Caco-2 (cell line): ENCODE data around the gene KRTAP4-11. TPM values are rescaled to one million over a fixed set of nuclear protein-coding genes. Genes with fewer than 3 reads are reported as not detected.

Experiments used
- BruUV-seq: library from RNA; stranded (reverse); fragments of 400-500 nt; replicated peaks from 2 replicates; lab custom pipeline; 2021; lab: Mats Ljungman, UMichigan
- CTCF ChIA-PET: fragments of 300-600 bp; sonication (Branson Sonifier 250); formaldehyde crosslinking; loops from one replicate; lab custom pipeline; 2022; ENCODE audit warnings: antibody characterized with exemption; lab: Charles Lee
- POLR2A ChIA-PET: fragments of 300-600 bp; sonication (Branson Sonifier 250); formaldehyde crosslinking; loops from one replicate; lab custom pipeline; 2022; ENCODE audit warnings: antibody characterized with exemption; lab: Charles Lee
- DNase-seq, 2 experiments: peaks; one replicate each; pipeline versions ENCODE4 v3.0.0 to v3.0.0-alpha.2; 2020 to 2022
- H3K27me3 ChIP-seq: replicated peaks from 2 replicates; pipeline ENCODE4 v1.6.0; 2011; ENCODE audit warnings: low read length; ENCODE audit not compliant: control insufficient read depth, insufficient read depth
- H3K36me3 ChIP-seq: 2 replicates; pipeline ENCODE4 v1.5.1; 2011; ENCODE audit warnings: low read length; ENCODE audit not compliant: control insufficient read depth, insufficient read depth
- H3K4me1 ChIP-seq: fragments of 250-450 bp; sonication (Bioruptor Pico); 2 replicates; pipeline ENCODE4 v1.5.1; 2020; ENCODE audit warnings: mild to moderate bottlenecking
- H3K4me3 ChIP-seq: 2 replicates; pipeline ENCODE4 v1.5.1; 2011; ENCODE audit warnings: low read depth, mild to moderate bottlenecking, control low read depth, low read length
- H3K9me3 ChIP-seq: fragments of 250-450 bp; sonication (Bioruptor Pico); 2 replicates; pipeline ENCODE4 v1.5.1; 2020; ENCODE audit warnings: mild to moderate bottlenecking, moderate library complexity
- H3K27ac Mint-ChIP-seq: one replicate; pipeline ENCODE4 v1.8.0; 2022; ENCODE audit warnings: mixed read lengths; ENCODE audit not compliant: unreplicated experiment
- H3K27me3 Mint-ChIP-seq: one replicate; pipeline ENCODE4 v1.8.0; 2022; ENCODE audit warnings: mixed read lengths; ENCODE audit not compliant: insufficient read depth, unreplicated experiment
- H3K36me3 Mint-ChIP-seq: one replicate; pipeline ENCODE4 v1.8.0; 2022; ENCODE audit warnings: mild to moderate bottlenecking, mixed read lengths; ENCODE audit not compliant: insufficient read depth, unreplicated experiment
- H3K4me1 Mint-ChIP-seq: one replicate; pipeline ENCODE4 v1.8.0; 2022; ENCODE audit warnings: low read depth, mixed read lengths; ENCODE audit not compliant: unreplicated experiment
- H3K4me3 Mint-ChIP-seq: one replicate; pipeline ENCODE4 v1.8.0; 2022; ENCODE audit warnings: mild to moderate bottlenecking, moderate library complexity, mixed read lengths; ENCODE audit not compliant: unreplicated experiment
- H3K9me3 Mint-ChIP-seq: one replicate; pipeline ENCODE4 v1.8.0; 2022; ENCODE audit warnings: mixed read lengths; ENCODE audit not compliant: unreplicated experiment
- intact Hi-C: fragments of 100-400 bp; cut with micrococcal nuclease; formaldehyde crosslinking; loops from one replicate; pipeline ENCODE4 v1.10.0; 2022; ENCODE audit not compliant: unreplicated experiment
- total RNA-seq: library from RNA; stranded (reverse); gene quantifications from 2 replicates; pipeline ENCODE4 v1.2.3, GENCODE V29; 2022
- TF ChIP-seq, protein P1 (sequence below), 2 experiments: fragments of 200-600 bp in 1 of 2; IDR thresholded peaks; 1 replicate in 1 of 2; 2 replicates in 1 of 2; pipeline versions ENCODE4 v1.5.1 to v1.8.0; 2011 to 2022; ENCODE audit warnings: antibody characterized with exemption in 1 of 2, control low read depth in 1 of 2, inconsistent platforms in 1 of 2, low read depth in 1 of 2, low read length in 1 of 2, mild to moderate bottlenecking in 1 of 2, moderate library complexity in 1 of 2; ENCODE audit not compliant: insufficient read depth in 1 of 2, severe bottlenecking in 1 of 2, unreplicated experiment in 1 of 2

Gene KRTAP4-11
- total RNA-seq, 1 experiment from 2014 or later: not detected

GRCh38 chr17:41082626-41083025, 35.5 kb downstream of the KRTAP4-11 start:
- CTCF ChIA-PET: no interaction called here
- no peaks in the 10 kb centered on the region for H3K4me1 ChIP-seq
- Mint-ChIP-seq H3K4me3 (no peak overlapping the region), H3K27me3 (no peaks in the 10 kb centered on the region), H3K9me3 (no peaks in the 10 kb centered on the region), H3K36me3 (no peaks in the 10 kb centered on the region), H3K4me1 (peaks cover 11% of the 10 kb centered on the region), H3K27ac (no peak overlapping the region)
- H3K36me3 ChIP-seq: no peaks in the 10 kb centered on the region
- POLR2A ChIA-PET: no interaction called here
- no TSS peak for BruUV-seq
- intact Hi-C loops: no loop called here
- TF ChIP-seq, protein P1, sequence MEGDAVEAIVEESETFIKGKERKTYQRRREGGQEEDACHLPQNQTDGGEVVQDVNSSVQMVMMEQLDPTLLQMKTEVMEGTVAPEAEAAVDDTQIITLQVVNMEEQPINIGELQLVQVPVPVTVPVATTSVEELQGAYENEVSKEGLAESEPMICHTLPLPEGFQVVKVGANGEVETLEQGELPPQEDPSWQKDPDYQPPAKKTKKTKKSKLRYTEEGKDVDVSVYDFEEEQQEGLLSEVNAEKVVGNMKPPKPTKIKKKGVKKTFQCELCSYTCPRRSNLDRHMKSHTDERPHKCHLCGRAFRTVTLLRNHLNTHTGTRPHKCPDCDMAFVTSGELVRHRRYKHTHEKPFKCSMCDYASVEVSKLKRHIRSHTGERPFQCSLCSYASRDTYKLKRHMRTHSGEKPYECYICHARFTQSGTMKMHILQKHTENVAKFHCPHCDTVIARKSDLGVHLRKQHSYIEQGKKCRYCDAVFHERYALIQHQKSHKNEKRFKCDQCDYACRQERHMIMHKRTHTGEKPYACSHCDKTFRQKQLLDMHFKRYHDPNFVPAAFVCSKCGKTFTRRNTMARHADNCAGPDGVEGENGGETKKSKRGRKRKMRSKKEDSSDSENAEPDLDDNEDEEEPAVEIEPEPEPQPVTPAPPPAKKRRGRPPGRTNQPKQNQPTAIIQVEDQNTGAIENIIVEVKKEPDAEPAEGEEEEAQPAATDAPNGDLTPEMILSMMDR (IDR thresholded peaks at IDR 0.05; ENCODE audit: insufficient read depth in 1 of 2, low read depth in 1 of 2, low read length in 1 of 2, severe bottlenecking in 1 of 2, unreplicated experiment in 1 of 2): no peak
- peaks cover 5% of the 10 kb centered on the region for H3K9me3 ChIP-seq
- no peak overlapping the region for H3K4me3 ChIP-seq
- no peak for DNase-seq
- no peaks in the 10 kb centered on the region for H3K27me3 ChIP-seq

DNA sequence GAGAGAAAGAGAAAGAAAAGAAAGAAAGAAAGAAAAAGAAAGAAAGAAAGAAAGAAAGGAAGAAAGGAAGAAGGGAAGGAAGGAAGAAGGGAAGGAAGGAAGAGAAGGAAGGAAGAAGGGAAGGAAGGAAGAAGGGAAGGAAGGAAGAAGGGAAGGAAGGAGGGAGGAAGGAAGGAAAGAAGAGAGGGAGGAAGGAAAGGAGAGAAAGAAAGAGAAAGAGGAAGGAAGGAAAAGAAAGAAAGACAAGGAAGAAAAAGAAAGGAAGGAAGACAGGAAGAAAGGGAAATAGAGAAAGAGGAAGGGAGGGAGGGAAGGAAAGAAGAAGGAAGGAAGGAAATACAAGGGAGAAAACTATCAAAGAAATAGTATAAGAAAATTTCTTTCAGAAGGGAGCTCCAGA, 41.4 kb downstream of the KRTAP4-11 start:
- no peaks in the 10 kb centered on the region; the same call in 1 of the 2 replicates for H3K9me3 ChIP-seq
- peaks cover 17% of the 10 kb centered on the region for H3K9me3 Mint-ChIP-seq
- H3K4me1 ChIP-seq: no peaks in the 10 kb centered on the region
- DNase-seq: no peak
- H3K27ac Mint-ChIP-seq: no peak overlapping the region
- H3K27me3 Mint-ChIP-seq: no peaks in the 10 kb centered on the region
- ChIA-PET CTCF (no interaction called here), POLR2A (no interaction called here)
- peaks cover 4% of the 10 kb centered on the region for H3K36me3 Mint-ChIP-seq
- H3K4me3 ChIP-seq: no peak overlapping the region
- intact Hi-C loops: no loop called here
- no peak overlapping the region for H3K4me3 Mint-ChIP-seq
- H3K4me1 Mint-ChIP-seq: no peaks in the 10 kb centered on the region
- BruUV-seq: no TSS peak
- TF ChIP-seq, protein P1 (IDR thresholded peaks at IDR 0.05; ENCODE audit: insufficient read depth in 1 of 2, low read depth in 1 of 2, low read length in 1 of 2, severe bottlenecking in 1 of 2, unreplicated experiment in 1 of 2): no peak
- H3K36me3 ChIP-seq: no peaks in the 10 kb centered on the region
- no peaks in the 10 kb centered on the region for H3K27me3 ChIP-seq

DNA sequence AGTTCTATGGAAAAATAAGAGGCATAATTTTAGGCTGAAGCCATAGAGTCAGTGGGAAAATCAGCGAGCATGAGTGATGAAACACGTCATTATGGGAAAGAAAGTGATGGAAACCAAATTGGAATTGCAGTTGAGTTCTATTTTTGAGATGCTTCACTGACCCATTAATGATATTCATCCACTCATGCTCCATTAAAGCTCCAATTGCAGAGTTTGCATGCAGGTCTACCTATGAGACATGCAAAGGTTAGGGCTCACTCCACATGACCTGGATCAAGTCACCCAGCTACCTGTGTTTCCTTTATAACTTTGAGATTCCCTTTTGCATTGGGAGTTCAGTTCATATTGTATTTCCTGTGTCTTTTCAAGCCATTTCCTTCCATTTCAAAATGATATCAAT, 44.5 kb downstream of the KRTAP4-11 start:
- DNase-seq: no peak
- Mint-ChIP-seq H3K4me3 (no peak overlapping the region), H3K36me3 (peaks cover 4% of the 10 kb centered on the region), H3K27me3 (no peaks in the 10 kb centered on the region), H3K9me3 (peaks cover 17% of the 10 kb centered on the region), H3K4me1 (no peaks in the 10 kb centered on the region), H3K27ac (no peak overlapping the region)
- no peaks in the 10 kb centered on the region for H3K27me3 ChIP-seq
- no peak overlapping the region for H3K4me3 ChIP-seq
- ChIA-PET CTCF (no interaction called here), POLR2A (no interaction called here)
- no peaks in the 10 kb centered on the region; the same call in 1 of the 2 replicates for H3K9me3 ChIP-seq
- BruUV-seq: no TSS peak
- TF ChIP-seq, protein P1 (IDR thresholded peaks at IDR 0.05; ENCODE audit: insufficient read depth in 1 of 2, low read depth in 1 of 2, low read length in 1 of 2, severe bottlenecking in 1 of 2, unreplicated experiment in 1 of 2): no peak
- H3K4me1 ChIP-seq: no peaks in the 10 kb centered on the region
- intact Hi-C loops: no loop called here
- no peaks in the 10 kb centered on the region for H3K36me3 ChIP-seq
